C4-2B (cell line): ENCODE data around the gene SEMA3C.

Experiments
- H3K27ac ChIP-seq: fragments of 450-650 bp; 2 replicates; pipeline ENCODE4 v1.5.1; 2017
- CTCF ChIP-seq: fragments of 450-650 bp; conservative IDR thresholded peaks from 2 replicates; pipeline ENCODE4 v1.5.1; 2017; ENCODE audit warnings: mild to moderate bottlenecking
- ZFX ChIP-seq: fragments of 450-650 bp; IDR thresholded peaks from 2 replicates; pipeline ENCODE4 v1.6.1; 2017

SEMA3C gene

GRCh38 chr7:80719261-80719660, 199.6 kb downstream of the SEMA3C start:
- H3K27ac ChIP-seq = no peak overlapping the region
- TF ChIP-seq CTCF = no peak
- no peak for TF ChIP-seq ZFX

GRCh38 chr7:80711531-80711930, 207.3 kb downstream of the SEMA3C start:
- no peak overlapping the region for H3K27ac ChIP-seq
- no peak for TF ChIP-seq CTCF
- no peak for TF ChIP-seq ZFX

- H3K27ac ChIP-seq = no peak overlapping the region
- TF ChIP-seq ZFX (no peak), CTCF (no peak)
Observed at GRCh38 chr7:80708123-80708522, 210.7 kb downstream of the SEMA3C start.

GRCh38 chr7:80707318-80707717, 211.5 kb downstream of the SEMA3C start:
- no peak overlapping the region for H3K27ac ChIP-seq
- TF ChIP-seq ZFX (no peak), CTCF (no peak)

GRCh38 chr7:80705130-80705781, 213.6 kb downstream of the SEMA3C start:
- TF ChIP-seq CTCF (no peak), ZFX (no peak)
- H3K27ac ChIP-seq = peak overlapping the region; percentile 89

- peak overlapping the region; percentile 89; the same call in 1 of the 2 replicates for H3K27ac ChIP-seq
- no peak for TF ChIP-seq CTCF
- TF ChIP-seq ZFX = no peak
Observed at GRCh38 chr7:80703272-80703671, 215.6 kb downstream of the SEMA3C start.

- H3K27ac ChIP-seq = no peak overlapping the region
- TF ChIP-seq ZFX (no peak), CTCF (no peak)
Observed at GRCh38 chr7:80699721-80700256, 219.1 kb downstream of the SEMA3C start.
